Upper lobe of right lung (tissue), 1 donor: Measurements from ENCODE around the gene EPHB6. TPM values are rescaled to one million over a fixed set of nuclear protein-coding genes. Genes with fewer than 3 reads are reported as not detected.

ENCODE experiments used
- ATAC-seq: fragments of 200-7000 bp; cut with Tn5 transposase; one replicate; pipeline ENCODE4 v1.9.1; 2020; ENCODE audit warnings: mild to moderate bottlenecking, moderate library complexity
- DNase-seq: peaks from one replicate; pipeline ENCODE4 v3.0.0-alpha.2; 2020
- H3K27ac ChIP-seq: fragments of 200-600 bp; one replicate; pipeline ENCODE4 v1.8.0; 2022
- H3K27me3 ChIP-seq: fragments of 200-600 bp; one replicate; pipeline ENCODE4 v1.8.0; 2022; ENCODE audit warnings: mild to moderate bottlenecking
- H3K36me3 ChIP-seq: fragments of 200-600 bp; one replicate; pipeline ENCODE4 v1.8.0; 2022
- H3K4me1 ChIP-seq: fragments of 200-600 bp; one replicate; pipeline ENCODE4 v1.8.0; 2022
- H3K4me3 ChIP-seq: fragments of 200-600 bp; one replicate; pipeline ENCODE4 v1.8.0; 2022; ENCODE audit warnings: mild to moderate bottlenecking
- H3K9me3 ChIP-seq: fragments of 200-600 bp; one replicate; pipeline ENCODE4 v1.8.0; 2022
- CTCF ChIP-seq: fragments of 200-600 bp; IDR thresholded peaks from one replicate; pipeline ENCODE4 v1.8.0; 2022; ENCODE audit warnings: antibody characterized with exemption
- intact Hi-C: fragments of 100-400 bp; cut with DNase I; formaldehyde crosslinking; loops from one replicate; pipeline ENCODE4 v1.11.0; 2022
- total RNA-seq: library from RNA; stranded (reverse); fragmentation: NEBNext Ultra II Directional; extraction: Animal tissue kit (Norgen Biotek cat#: 25700); gene quantifications from one replicate; pipeline ENCODE4 v1.2.1, GENCODE V29; 2021
- donor health status: DM: no; HTN: yes; CAD: no; lungs with severe emphysema.

The EPHB6 gene
- total RNA-seq, 1 donor from 2014 or later, result 12.8 TPM

- Histone ChIP-seq H3K4me1 (no peaks in the 10 kb centered on the region), H3K27ac (no peak overlapping the region), H3K4me3 (no peak overlapping the region), H3K9me3 (no peaks in the 10 kb centered on the region), H3K27me3 (no peaks in the 10 kb centered on the region), H3K36me3 (no peaks in the 10 kb centered on the region)
- no peak for TF ChIP-seq CTCF
- ATAC-seq, result no peak
- DNase-seq, result no peak
- intact Hi-C loops, result no loop called here
Observed at GRCh38 chr7:142874409-142874808, 19.5 kb downstream of the EPHB6 start.

GRCh38 chr7:142874837-142875236, 20.0 kb downstream of the EPHB6 start:
- no peak for TF ChIP-seq CTCF
- Histone ChIP-seq H3K36me3 (no peaks in the 10 kb centered on the region), H3K9me3 (no peaks in the 10 kb centered on the region), H3K4me3 (no peak overlapping the region), H3K4me1 (no peaks in the 10 kb centered on the region), H3K27me3 (no peaks in the 10 kb centered on the region), H3K27ac (no peak overlapping the region)
- no peak for DNase-seq
- intact Hi-C loops, result no loop called here
- ATAC-seq, result no peak

GRCh38 chr7:142875456-142875855, 20.6 kb downstream of the EPHB6 start:
- no peaks in the 10 kb centered on the region for H3K27me3 ChIP-seq
- no peaks in the 10 kb centered on the region for H3K36me3 ChIP-seq
- no peak overlapping the region for H3K4me3 ChIP-seq
- no peaks in the 10 kb centered on the region for H3K9me3 ChIP-seq
- no peaks in the 10 kb centered on the region for H3K4me1 ChIP-seq
- TF ChIP-seq CTCF, result no peak
- H3K27ac ChIP-seq, result no peak overlapping the region
- ATAC-seq (no peak), DNase-seq (no peak)
- intact Hi-C loops, result no loop called here

GRCh38 chr7:142876236-142876960, 21.5 kb downstream of the EPHB6 start:
- DNase-seq (no peak), ATAC-seq (no peak)
- H3K4me3 ChIP-seq, result no peak overlapping the region

GRCh38 chr7:142876991-142877910, 22.4 kb downstream of the EPHB6 start:
- Histone ChIP-seq H3K27ac (no peak overlapping the region), H3K9me3 (no peaks in the 10 kb centered on the region), H3K36me3 (no peaks in the 10 kb centered on the region), H3K4me3 (no peak overlapping the region), H3K27me3 (peaks cover 4% of the 10 kb centered on the region), H3K4me1 (no peaks in the 10 kb centered on the region)
- no peak for ATAC-seq
- DNase-seq, result no peak
- TF ChIP-seq CTCF, result no peak
- intact Hi-C loops, result no loop called here

More at GRCh38 chr7:142876236-142876960, 21.5 kb downstream of the EPHB6 start:
- Histone ChIP-seq H3K27ac (no peak overlapping the region), H3K9me3 (no peaks in the 10 kb centered on the region), H3K27me3 (peaks cover 4% of the 10 kb centered on the region), H3K36me3 (no peaks in the 10 kb centered on the region), H3K4me1 (no peaks in the 10 kb centered on the region)
- intact Hi-C loops, result no loop called here
- TF ChIP-seq CTCF, result no peak
